Astrocyte of the spinal cord (primary cell): Measurements from ENCODE around the gene TMEFF2.

Experiments
- DNase-seq: peaks from one replicate; pipeline ENCODE4 v3.0.0; 2011; ENCODE audit warnings: low read depth, low spot score
- H3K4me3 ChIP-seq: 2 replicates; pipeline ENCODE4 v1.5.1; 2011; ENCODE audit warnings: low read depth, mild to moderate bottlenecking, low read length, moderate library complexity
- in situ Hi-C: cut with HindIII; loops from 2 replicates; pipeline ENCODE4 v1.10.0; 2017; ENCODE audit warnings: low sequenced_read_pairs
- TF ChIP-seq, protein P1 (sequence below): IDR thresholded peaks from 2 replicates; pipeline ENCODE4 v1.5.1; 2012; ENCODE audit warnings: low read depth, mild to moderate bottlenecking, low read length, inconsistent platforms

The TMEFF2 gene

DNA sequence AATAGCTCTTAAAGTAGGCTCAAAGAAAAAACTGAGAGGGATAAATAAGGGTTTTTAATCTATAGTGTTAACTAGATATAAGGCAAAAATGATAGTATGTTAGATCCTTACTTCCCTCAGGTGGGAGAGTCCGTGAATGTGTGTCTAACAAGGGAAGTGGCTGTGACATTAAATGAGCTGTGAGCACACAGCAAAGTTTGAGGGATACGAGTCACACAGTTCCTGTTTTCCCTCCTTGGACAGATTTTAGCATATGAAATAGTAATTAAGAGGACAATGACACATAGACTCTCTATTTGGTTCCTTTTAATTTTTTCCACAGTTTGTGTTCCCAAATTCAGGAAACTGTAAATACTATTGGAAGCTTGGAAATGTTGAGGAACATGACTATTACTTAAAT lies 199.4 kb downstream of the TMEFF2 start:
- no peak overlapping the region for H3K4me3 ChIP-seq
- TF ChIP-seq, protein P1, sequence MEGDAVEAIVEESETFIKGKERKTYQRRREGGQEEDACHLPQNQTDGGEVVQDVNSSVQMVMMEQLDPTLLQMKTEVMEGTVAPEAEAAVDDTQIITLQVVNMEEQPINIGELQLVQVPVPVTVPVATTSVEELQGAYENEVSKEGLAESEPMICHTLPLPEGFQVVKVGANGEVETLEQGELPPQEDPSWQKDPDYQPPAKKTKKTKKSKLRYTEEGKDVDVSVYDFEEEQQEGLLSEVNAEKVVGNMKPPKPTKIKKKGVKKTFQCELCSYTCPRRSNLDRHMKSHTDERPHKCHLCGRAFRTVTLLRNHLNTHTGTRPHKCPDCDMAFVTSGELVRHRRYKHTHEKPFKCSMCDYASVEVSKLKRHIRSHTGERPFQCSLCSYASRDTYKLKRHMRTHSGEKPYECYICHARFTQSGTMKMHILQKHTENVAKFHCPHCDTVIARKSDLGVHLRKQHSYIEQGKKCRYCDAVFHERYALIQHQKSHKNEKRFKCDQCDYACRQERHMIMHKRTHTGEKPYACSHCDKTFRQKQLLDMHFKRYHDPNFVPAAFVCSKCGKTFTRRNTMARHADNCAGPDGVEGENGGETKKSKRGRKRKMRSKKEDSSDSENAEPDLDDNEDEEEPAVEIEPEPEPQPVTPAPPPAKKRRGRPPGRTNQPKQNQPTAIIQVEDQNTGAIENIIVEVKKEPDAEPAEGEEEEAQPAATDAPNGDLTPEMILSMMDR, result no peak
- DNase-seq, result no peak
- in situ Hi-C loops, result no loop called here

DNA sequence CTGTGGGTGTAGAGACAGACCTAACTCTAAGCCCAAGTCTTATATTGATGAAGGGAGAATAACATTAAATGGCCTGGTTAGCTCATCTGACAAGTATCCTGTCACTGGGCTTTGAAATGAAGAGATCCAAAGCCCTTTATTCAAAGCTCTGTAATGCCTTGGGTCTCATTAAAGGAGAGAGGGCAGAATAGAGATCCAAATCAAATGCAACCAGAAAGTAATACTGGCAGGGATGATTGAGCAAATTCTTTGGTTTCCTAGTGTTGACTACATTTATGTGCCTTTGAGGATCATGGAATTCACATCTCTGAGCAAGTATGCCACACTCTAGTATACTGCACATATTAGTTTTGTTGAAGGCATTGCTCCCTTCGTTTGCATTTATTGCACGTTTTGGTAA lies 200.0 kb downstream of the TMEFF2 start:
- DNase-seq, result no peak
- TF ChIP-seq, protein P1, result no peak
- in situ Hi-C loops, result no loop called here
- H3K4me3 ChIP-seq, result no peak overlapping the region

DNA sequence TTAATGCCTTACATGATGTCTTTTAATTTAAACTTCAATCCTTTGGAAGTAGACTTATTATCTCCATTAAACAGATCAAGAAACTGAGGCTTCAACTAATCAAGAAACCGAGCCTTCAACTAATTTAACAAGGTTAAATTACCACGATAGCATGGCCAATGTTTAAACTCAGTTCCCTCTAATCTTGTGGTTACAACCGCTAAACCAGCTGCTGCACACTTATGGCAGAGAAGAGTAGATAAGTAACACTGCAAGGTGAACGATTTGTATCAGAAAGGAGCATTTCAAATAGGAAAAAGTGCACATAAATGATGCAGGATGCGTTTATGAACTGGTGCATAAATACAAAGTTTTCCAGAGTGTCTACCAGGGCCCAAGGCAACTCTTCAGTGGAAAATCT lies 203.3 kb downstream of the TMEFF2 start:
- TF ChIP-seq, protein P1, result no peak

DNA sequence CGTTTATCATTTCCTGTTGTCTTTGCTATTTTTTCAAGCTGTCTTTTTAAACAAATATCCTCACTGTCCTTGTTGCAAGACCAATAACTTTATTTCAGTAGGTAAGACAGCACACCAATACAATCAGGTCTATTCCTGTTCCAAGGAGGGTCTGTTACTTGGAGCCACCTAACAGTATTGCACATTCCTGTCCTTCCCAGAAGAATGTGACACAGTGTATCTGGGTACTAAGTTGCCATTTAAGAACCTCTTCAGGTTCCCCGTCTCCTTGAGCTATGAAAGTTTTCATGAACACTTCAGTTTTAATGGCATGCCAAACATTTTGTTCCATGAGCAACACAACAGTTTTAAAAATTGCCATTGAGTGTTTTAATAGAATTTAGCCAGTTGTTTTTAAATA lies 209.0 kb downstream of the TMEFF2 start:
- DNase-seq, result no peak
- H3K4me3 ChIP-seq, result no peak overlapping the region
- TF ChIP-seq, protein P1, result no peak
- in situ Hi-C loops, result no loop called here

More for the DNA sequence above, 203.3 kb downstream of the TMEFF2 start:
- no peak overlapping the region for H3K4me3 ChIP-seq
- in situ Hi-C loops, result no loop called here
- DNase-seq, result no peak

DNA sequence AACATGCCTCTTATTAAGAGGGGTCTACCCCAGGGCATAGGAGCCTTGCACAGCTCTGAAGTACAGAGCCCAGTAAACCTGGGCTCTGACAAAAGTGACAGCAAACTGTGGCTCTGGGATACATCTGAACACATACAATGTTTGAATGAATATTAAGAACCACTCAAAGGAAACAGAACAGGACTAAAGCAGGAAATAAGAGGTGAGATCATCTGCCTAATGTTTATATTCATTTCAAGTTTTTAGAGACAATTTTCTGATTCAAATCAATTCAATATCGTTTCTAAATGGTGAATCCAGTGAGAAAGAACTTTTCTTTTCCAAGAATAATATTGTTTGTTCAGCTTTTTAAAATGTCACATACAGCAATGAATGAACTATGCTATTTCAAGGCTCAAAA lies 211.1 kb downstream of the TMEFF2 start:
- in situ Hi-C loops, result no loop called here
- DNase-seq, result no peak
- H3K4me3 ChIP-seq, result no peak overlapping the region
- TF ChIP-seq, protein P1, result no peak

DNA sequence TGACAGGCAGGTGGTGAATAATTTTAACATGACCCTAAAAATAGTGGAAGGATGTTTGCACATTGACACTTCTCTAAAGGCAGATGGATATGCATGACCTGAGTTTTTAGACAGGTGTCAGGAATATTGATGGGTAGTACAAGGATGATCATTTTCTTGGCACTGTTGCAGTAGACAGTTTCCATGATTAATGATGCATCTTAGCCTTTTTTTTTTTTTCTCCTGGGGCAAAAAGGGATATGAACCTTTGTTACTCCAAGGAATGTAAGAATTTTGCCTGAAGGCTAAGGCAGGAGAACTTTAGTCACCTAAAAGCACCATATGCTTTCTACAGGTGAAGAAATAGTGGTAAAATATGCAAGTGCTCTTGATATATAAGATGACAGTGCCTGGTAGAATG lies 211.5 kb downstream of the TMEFF2 start:
- no peak for DNase-seq
- H3K4me3 ChIP-seq, result no peak overlapping the region
- in situ Hi-C loops, result no loop called here
- TF ChIP-seq, protein P1, result no peak

DNA sequence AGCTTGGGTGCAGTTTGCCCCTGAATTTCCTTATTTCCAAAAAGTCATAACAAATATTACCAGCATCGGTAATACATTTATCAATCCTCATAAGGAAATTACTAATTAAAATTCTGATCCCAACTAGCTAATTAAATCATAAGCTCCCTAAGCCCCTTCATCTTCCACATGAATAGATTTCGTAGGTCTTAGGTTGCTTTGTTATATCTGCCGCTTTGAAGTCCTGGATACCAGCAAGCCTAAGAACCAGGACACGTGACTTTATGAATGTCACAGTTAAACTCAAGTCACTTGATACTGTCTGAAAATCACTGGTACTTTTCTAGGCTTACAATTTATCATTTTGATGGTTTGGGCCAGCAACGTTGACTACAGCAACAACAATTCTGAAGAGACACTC lies 213.0 kb downstream of the TMEFF2 start:
- in situ Hi-C loops, result no loop called here
- no peak for DNase-seq
- TF ChIP-seq, protein P1, result no peak
- no peak overlapping the region for H3K4me3 ChIP-seq
